OCI-LY3 (cell line): ENCODE measurements around the gene EMP1.

ENCODE experiments used
- H2AFZ ChIP-seq: fragments of 200-600, 300-600 bp; shearing (Covaris generic); 2 replicates; pipeline ENCODE4 v1.6.0; 2014; ENCODE audit warnings: antibody characterized with exemption, low read depth, low read length
- H3K27ac ChIP-seq: fragments of 200-600, 300-600 bp; sonication (generic); 2 replicates; pipeline ENCODE4 v1.5.1; 2014; ENCODE audit warnings: mild to moderate bottlenecking, low read length, moderate library complexity, mixed read lengths
- H3K27me3 ChIP-seq: fragments of 200-600, 300-600 bp; sonication (generic); 2 replicates; pipeline ENCODE4 v1.6.1; 2014; ENCODE audit warnings: low read depth, low read length, mixed read lengths
- H3K36me3 ChIP-seq: fragments of 200-600, 300-600 bp; sonication (generic); replicated peaks from 2 replicates; pipeline ENCODE3; 2014; ENCODE audit warnings: low read depth, low read length, mixed read lengths
- H3K4me1 ChIP-seq: fragments of 300-600, 200-600 bp; sonication (generic); 2 replicates; pipeline ENCODE4 v1.6.1; 2014; ENCODE audit warnings: low read length, mixed read lengths
- H3K4me2 ChIP-seq: fragments of 200-600, 300-600 bp; sonication (generic); 2 replicates; pipeline ENCODE4 v1.6.1; 2014; ENCODE audit warnings: low read length, mixed read lengths
- H3K4me3 ChIP-seq: fragments of 300-600, 200-600 bp; sonication (generic); 2 replicates; pipeline ENCODE4 v1.5.1; 2014; ENCODE audit warnings: antibody characterized with exemption, mild to moderate bottlenecking, low read length, moderate library complexity
- H3K79me2 ChIP-seq: fragments of 300-600, 200-600 bp; shearing (Covaris generic); 2 replicates; pipeline ENCODE4 v1.6.1; 2014; ENCODE audit warnings: mild to moderate bottlenecking, low read length, mixed read lengths
- H3K9ac ChIP-seq: fragments of 300-600, 200-600 bp; shearing (Covaris generic); 2 replicates; pipeline ENCODE4 v1.6.0; 2014; ENCODE audit warnings: mild to moderate bottlenecking, low read length, moderate library complexity
- H3K9me3 ChIP-seq: fragments of 200-600, 300-600 bp; shearing (Covaris generic); 2 replicates; pipeline ENCODE4 v1.6.1; 2014; ENCODE audit warnings: low read length, mixed read lengths; ENCODE audit not compliant: insufficient read depth
- H4K20me1 ChIP-seq: fragments of 200-600, 300-600 bp; sonication (generic); 2 replicates; pipeline ENCODE4 v1.6.1; 2016; ENCODE audit warnings: low read length, mixed read lengths; ENCODE audit not compliant: insufficient read depth
- CTCF ChIP-seq: fragments of 200-600, 300-600 bp; sonication (generic); IDR thresholded peaks from 2 replicates; pipeline ENCODE4 v1.5.1; 2014; ENCODE audit warnings: antibody characterized with exemption, low read length, low read depth
- EZH2phosphoT487 ChIP-seq: fragments of 200-600 bp; shearing (Covaris generic); IDR thresholded peaks from 2 replicates; pipeline ENCODE4 v1.6.1; 2018; ENCODE audit warnings: antibody characterized with exemption, mixed run types, low read depth

Gene EMP1

GRCh38 chr12:13182881-13183280, 13.6 kb upstream of the EMP1 start:
- TF ChIP-seq CTCF (no peak), EZH2phosphoT487 (no peak)
- H3K27ac ChIP-seq: no peak overlapping the region

GRCh38 chr12:13183620-13184019, 12.9 kb upstream of the EMP1 start:
- H3K27ac ChIP-seq: no peak overlapping the region
- H3K4me1 ChIP-seq: peaks cover 4% of the 10 kb centered on the region; the same call in 1 of the 2 replicates

More at GRCh38 chr12:13182881-13183280, 13.6 kb upstream of the EMP1 start:
- Histone ChIP-seq H3K9ac (no peak overlapping the region), H4K20me1 (peaks cover 7% of the 10 kb centered on the region; the same call in 1 of the 2 replicates), H3K9me3 (no peaks in the 10 kb centered on the region), H3K36me3 (no peaks in the 10 kb centered on the region), H3K79me2 (no peaks in the 10 kb centered on the region), H3K27me3 (peaks cover 81% of the 10 kb centered on the region), H3K4me3 (no peak overlapping the region), H2AFZ (no peak overlapping the region), H3K4me1 (peaks cover 4% of the 10 kb centered on the region; the same call in 1 of the 2 replicates), H3K4me2 (no peak overlapping the region)

GRCh38 chr12:13186302-13186701, 10.2 kb upstream of the EMP1 start:
- no peak overlapping the region for H2AFZ ChIP-seq
- H3K9me3 ChIP-seq: no peaks in the 10 kb centered on the region
- no peaks in the 10 kb centered on the region for H3K36me3 ChIP-seq
- no peaks in the 10 kb centered on the region; the same call in 1 of the 2 replicates for H3K4me1 ChIP-seq
- no peak overlapping the region for H3K4me2 ChIP-seq
- no peak overlapping the region for H3K9ac ChIP-seq
- TF ChIP-seq EZH2phosphoT487: no peak
- TF ChIP-seq CTCF: no peak
- no peak overlapping the region for H3K27ac ChIP-seq
- 0 out of 2 replicates have a peak, but pooled peaks cover 4% of the 10 kb centered on the region for H4K20me1 ChIP-seq
- H3K27me3 ChIP-seq: peaks cover 89% of the 10 kb centered on the region
- H3K79me2 ChIP-seq: no peaks in the 10 kb centered on the region
- H3K4me3 ChIP-seq: no peak overlapping the region

More at GRCh38 chr12:13183620-13184019, 12.9 kb upstream of the EMP1 start:
- H3K79me2 ChIP-seq: no peaks in the 10 kb centered on the region
- H3K27me3 ChIP-seq: peaks cover 81% of the 10 kb centered on the region
- H3K36me3 ChIP-seq: no peaks in the 10 kb centered on the region
- H3K9me3 ChIP-seq: no peaks in the 10 kb centered on the region
- H3K4me3 ChIP-seq: no peak overlapping the region
- H3K4me2 ChIP-seq: no peak overlapping the region
- 0 out of 2 replicates have a peak, but pooled peaks cover 4% of the 10 kb centered on the region for H4K20me1 ChIP-seq
- TF ChIP-seq CTCF (no peak), EZH2phosphoT487 (no peak)
- H2AFZ ChIP-seq: no peak overlapping the region
- no peak overlapping the region for H3K9ac ChIP-seq

- H2AFZ ChIP-seq: no peak overlapping the region
- TF ChIP-seq CTCF: no peak
- no peak for TF ChIP-seq EZH2phosphoT487
- H3K27ac ChIP-seq: no peak overlapping the region
- peaks cover 88% of the 10 kb centered on the region for H3K27me3 ChIP-seq
- no peaks in the 10 kb centered on the region for H3K79me2 ChIP-seq
- H3K9me3 ChIP-seq: no peaks in the 10 kb centered on the region
- H3K36me3 ChIP-seq: no peaks in the 10 kb centered on the region
- H3K9ac ChIP-seq: no peak overlapping the region
- H3K4me1 ChIP-seq: no peaks in the 10 kb centered on the region; the same call in 1 of the 2 replicates
- H3K4me2 ChIP-seq: no peak overlapping the region
- no peaks in the 10 kb centered on the region; the same call in 1 of the 2 replicates for H4K20me1 ChIP-seq
- H3K4me3 ChIP-seq: no peak overlapping the region
These were observed 9.1 kb upstream of the EMP1 start for GRCh38 chr12:13187399-13187798.
